ENCODE results near the gene ACIN1. TPM values are rescaled to one million over a fixed set of nuclear protein-coding genes. Genes with fewer than 3 reads are reported as not detected.

Gene ACIN1
- total and polyA plus RNA-seq, 2 of the 13 experiments (the other 11 are each of a cell fraction or from before 2014, with no cell fraction given) = 165 to 183 TPM

GRCh38 chr14:23054000-23054811 is 40.7 kb downstream of the ACIN1 start (continued):
- TF ChIP-seq ETV5 (CRISPR knock-in tag; IDR thresholded peaks at IDR 0.05; ENCODE audit: borderline replicate concordance) = no peak
- no peak for TF ChIP-seq ZNF781 (CRISPR knock-in tag; IDR thresholded peaks at IDR 0.05; ENCODE audit: borderline replicate concordance, not compliant biosample characterization)
- peak; percentile 28; the same call in 1 of the 2 replicates for TF ChIP-seq SALL1 (CRISPR knock-in tag; IDR thresholded peaks at IDR 0.05)
- TF ChIP-seq ZNF768 (CRISPR knock-in tag; IDR thresholded peaks at IDR 0.05) = peak; percentile 11; the same call in 1 of the 2 replicates
- peak; percentile 23; the same call in 1 of the 2 replicates for TF ChIP-seq MYC (CRISPR knock-in tag; IDR thresholded peaks at IDR 0.05; ENCODE audit: borderline replicate concordance)
- TF ChIP-seq NFE2L1 (CRISPR knock-in tag; IDR thresholded peaks at IDR 0.05; ENCODE audit: borderline replicate concordance) = peak; percentile 18; the same call in 1 of the 2 replicates
- no peak for TF ChIP-seq NFKB2 (CRISPR knock-in tag; IDR thresholded peaks at IDR 0.05; ENCODE audit: borderline replicate concordance)
- TF ChIP-seq ONECUT2 (CRISPR knock-in tag; IDR thresholded peaks at IDR 0.05) = no peak
- no peak for TF ChIP-seq ZNF570 (CRISPR knock-in tag; IDR thresholded peaks at IDR 0.05; ENCODE audit: borderline replicate concordance)
- no peak for TF ChIP-seq YEATS2 (CRISPR knock-in tag; IDR thresholded peaks at IDR 0.05; ENCODE audit: borderline replicate concordance)
- no peak for TF ChIP-seq NKX3-1 (CRISPR knock-in tag; IDR thresholded peaks at IDR 0.05)
- no peak for TF ChIP-seq ZNF354B (CRISPR knock-in tag; IDR thresholded peaks at IDR 0.05)
- TF ChIP-seq STAG1 (CRISPR knock-in tag; IDR thresholded peaks at IDR 0.05) = peak; percentile 88
- no peak for TF ChIP-seq ZNF766 (CRISPR knock-in tag; IDR thresholded peaks at IDR 0.05; ENCODE audit: borderline replicate concordance)
- TF ChIP-seq FOXO4 (CRISPR knock-in tag; conservative IDR thresholded peaks at IDR 0.05) = no peak
- TF ChIP-seq NPAS2 (CRISPR knock-in tag; IDR thresholded peaks at IDR 0.05; ENCODE audit: borderline replicate concordance) = no peak
- no peak for TF ChIP-seq FOXP1 (IDR thresholded peaks at IDR 0.05)
- no peak for TF ChIP-seq FOXP1 (CRISPR knock-in tag; IDR thresholded peaks at IDR 0.05)
- TF ChIP-seq, protein P1, sequence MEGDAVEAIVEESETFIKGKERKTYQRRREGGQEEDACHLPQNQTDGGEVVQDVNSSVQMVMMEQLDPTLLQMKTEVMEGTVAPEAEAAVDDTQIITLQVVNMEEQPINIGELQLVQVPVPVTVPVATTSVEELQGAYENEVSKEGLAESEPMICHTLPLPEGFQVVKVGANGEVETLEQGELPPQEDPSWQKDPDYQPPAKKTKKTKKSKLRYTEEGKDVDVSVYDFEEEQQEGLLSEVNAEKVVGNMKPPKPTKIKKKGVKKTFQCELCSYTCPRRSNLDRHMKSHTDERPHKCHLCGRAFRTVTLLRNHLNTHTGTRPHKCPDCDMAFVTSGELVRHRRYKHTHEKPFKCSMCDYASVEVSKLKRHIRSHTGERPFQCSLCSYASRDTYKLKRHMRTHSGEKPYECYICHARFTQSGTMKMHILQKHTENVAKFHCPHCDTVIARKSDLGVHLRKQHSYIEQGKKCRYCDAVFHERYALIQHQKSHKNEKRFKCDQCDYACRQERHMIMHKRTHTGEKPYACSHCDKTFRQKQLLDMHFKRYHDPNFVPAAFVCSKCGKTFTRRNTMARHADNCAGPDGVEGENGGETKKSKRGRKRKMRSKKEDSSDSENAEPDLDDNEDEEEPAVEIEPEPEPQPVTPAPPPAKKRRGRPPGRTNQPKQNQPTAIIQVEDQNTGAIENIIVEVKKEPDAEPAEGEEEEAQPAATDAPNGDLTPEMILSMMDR (CRISPR knock-in tag; IDR thresholded peaks at IDR 0.05) = peak; percentile 96

Data from HepG2 (cell line).